Pancreas (tissue), 10 donors: Measurements from ENCODE around the gene PDS5B. TPM values are rescaled to one million over a fixed set of nuclear protein-coding genes. Genes with fewer than 3 reads are reported as not detected.
"Not testable (repeated sequence)": the region's sequence is repeated elsewhere in the genome, so short reads cannot be mapped to it uniquely, and the experiment has no call there.

Source experiments
- ATAC-seq, 4 donors: fragments of 200-7000 bp; cut with Tn5 transposase; one replicate each; pipeline versions ENCODE4 v1.8.0 to v1.9.1; 2020; ENCODE audit warnings: mild to moderate bottlenecking in 4 of 4, moderate library complexity in 4 of 4
- DNase-seq, 6 donors: peaks; one replicate each; pipeline ENCODE4 v3.0.0-alpha.2; 2020
- FAIRE-seq: peaks from 2 replicates; lab custom pipeline; 2012; peaks lifted over from hg19 to GRCh38; lab: Jason Lieb, UNC
- H3K27ac ChIP-seq, 4 donors: fragments of 200-600 bp; sonication (generic); 1 replicate in 3 of 4; 2 replicates in 1 of 4; pipeline versions ENCODE4 v1.5.0 to v1.8.0; 2020
- H3K27me3 ChIP-seq, 4 donors: fragments of 200-600 bp; one replicate each; pipeline ENCODE4 v1.8.0; 2021
- H3K36me3 ChIP-seq, 3 donors: fragments of 200-600 bp; sonication (generic) in 1 of 3; one replicate each; pipeline versions ENCODE4 v1.5.0 to v1.8.0; 2020 to 2021
- H3K4me1 ChIP-seq, 3 donors: fragments of 200-600 bp; one replicate each; pipeline ENCODE4 v1.8.0; 2021
- H3K4me3 ChIP-seq, 4 donors: fragments of 200-600 bp; sonication (generic) in 2 of 4; one replicate each; pipeline versions ENCODE4 v1.5.0 to v1.8.0; 2020 to 2021
- H3K9me3 ChIP-seq, 4 donors: fragments of 200-600 bp; one replicate each; pipeline ENCODE4 v1.8.0; 2021
- CTCF ChIP-seq, 4 donors: fragments of 200-600 bp; sonication (generic) in 3 of 4; IDR thresholded peaks; one replicate each; pipeline versions ENCODE4 v1.5.0 to v1.8.0; 2021; ENCODE audit warnings: antibody characterized with exemption in 4 of 4
- WGBS, 2 donors: extraction: QIAGEN DNeasy Blood & Tissue Kit; methylation state at CpG; one replicate each; pipeline ENCODE4 v1.1.7; 2013; 5-methylcytosine and 5-hydroxymethylcytosine counted together
- intact Hi-C, 3 donors: fragments of 100-400 bp; cut with DNase I; formaldehyde crosslinking; loops; one replicate each; pipeline versions ENCODE4 v1.11.1 to v1.14.2; 2022
- polyA plus RNA-seq, 2 donors: library from polyadenylated mRNA; stranded (reverse); fragments of 200-250 nt; gene quantifications; one replicate each; pipeline ENCODE4 v1.2.3, GENCODE V29; 2013
- total RNA-seq, 6 donors: library from RNA; stranded (reverse); fragmentation: NEBNext Ultra II Directional in 4 of 6; extraction: Animal tissue kit (Norgen Biotek cat#: 25700) in 4 of 6; gene quantifications; one replicate each; pipeline versions ENCODE4 v1.2.1 to v1.2.4, GENCODE V29; 2021 to 2023
- donor health status: healthy with polysubstance abuse.
- donor health status: DM: no; HTN: no; CAD: no; lungs with moderate emphysema.
- donor health status: DM: no; HTN: no; CAD: no.
- donor health status: control.
- donor health status: control.
- donor health status: Bipolar disorder and iron deficiency.
- donor health status: DM: yes; HTN: yes; CAD: no.
- donor health status: DM: no; HTN: no; CAD: no.
- donor health status: DM: no; HTN: no; CAD: no.
- donor health status: DM: yes; HTN: yes; CAD: no.

The PDS5B gene
- total and polyA plus RNA-seq, 8 donors = 2.9 to 19.9 (median 11.0) TPM

DNA sequence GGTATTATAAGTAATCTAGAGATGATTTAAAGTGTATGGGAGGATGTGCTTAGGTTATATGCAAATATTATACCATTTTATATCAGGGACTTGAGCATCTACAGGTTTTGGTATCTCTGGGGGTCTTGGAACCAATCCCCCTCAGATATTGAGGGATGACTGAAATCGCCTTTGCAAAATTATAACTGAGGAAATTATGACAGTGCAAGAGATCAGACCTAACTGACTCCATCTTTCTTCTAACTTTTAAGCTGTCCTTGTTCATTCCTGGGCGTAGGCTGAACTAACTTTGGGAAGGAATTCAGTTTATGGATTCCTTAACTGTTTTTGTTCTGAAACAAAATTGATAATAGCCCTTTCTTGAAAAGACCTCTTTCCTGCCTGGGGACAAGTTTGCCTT is 239.2 kb downstream of the PDS5B start:
- FAIRE-seq (no peak), ATAC-seq (no peak), DNase-seq (no peak)
- no peaks in the 10 kb centered on the region for H3K4me1 ChIP-seq
- H3K4me3 ChIP-seq = no peak overlapping the region
- no peaks in the 10 kb centered on the region for H3K9me3 ChIP-seq
- no peak overlapping the region for H3K27ac ChIP-seq
- H3K36me3 ChIP-seq = no peaks in the 10 kb centered on the region
- WGBS, 2 donors = 78 to 84% methylated on average over 2 of the region's 2 CpGs
- H3K27me3 ChIP-seq = no peaks in the 10 kb centered on the region
- no peak for TF ChIP-seq CTCF (IDR thresholded peaks at IDR 0.05)
- intact Hi-C loops = no loop called here

GRCh38 chr13:32826372-32826771 is 240.1 kb downstream of the PDS5B start:
- WGBS, 2 donors = 86 to 89% methylated on average over 5 of the region's 5 CpGs
- not testable (repeated sequence) for ATAC-seq, H3K9me3 ChIP-seq

More at GRCh38 chr13:32826372-32826771, 240.1 kb downstream of the PDS5B start:
- FAIRE-seq, H3K27ac ChIP-seq, H3K27me3 ChIP-seq, DNase-seq, intact Hi-C loops, H3K36me3 ChIP-seq, H3K4me1 ChIP-seq, H3K4me3 ChIP-seq: not testable (repeated sequence)

Other genes starting within 250 kb of the PDS5B start
- gene N4BP2L1, start 158.3 kb upstream of the PDS5B start, total RNA-seq = 10 to 100 TPM in 3 of 6 donors, 1 to 10 TPM in 3; 5.3 to 18.0 (median 9.4) TPM
- gene N4BP2L1, start 158.3 kb upstream of the PDS5B start, polyA plus RNA-seq = 10 to 100 TPM; 18.4 to 22.4 TPM
- 10 to 100 TPM; 31.5 to 78.8 (median 50.3) TPM for gene N4BP2L2, start 47.7 kb upstream of the PDS5B start, total RNA-seq
- gene N4BP2L2, start 47.7 kb upstream of the PDS5B start, polyA plus RNA-seq = 10 to 100 TPM; 34.9 to 79.9 TPM